ENCODE measurements around the gene MALRD1.

DNA sequence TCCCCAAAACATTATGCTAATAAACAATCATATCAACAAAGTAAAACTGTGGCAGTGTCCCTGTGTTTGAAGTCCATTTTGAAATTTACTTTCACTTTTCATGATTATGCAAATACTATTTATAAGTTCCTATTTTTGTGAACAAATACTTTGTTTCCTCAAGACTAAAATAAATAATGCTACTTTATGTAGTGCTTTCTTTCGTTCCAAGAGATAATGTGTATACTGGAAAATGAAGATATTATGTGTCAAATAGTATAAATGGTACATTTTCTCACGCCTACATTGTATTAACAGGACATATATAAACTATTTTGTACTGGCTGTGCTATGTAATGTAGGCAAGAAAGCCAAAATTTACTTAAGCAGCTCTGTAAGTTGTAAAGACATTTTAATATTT lies 136.3 kb downstream of the MALRD1 start:
- TF ChIP-seq EZH2 (IDR thresholded peaks at IDR 0.05; ENCODE audit: insufficient read depth, low read length) = no peak
- TF ChIP-seq, protein P1, sequence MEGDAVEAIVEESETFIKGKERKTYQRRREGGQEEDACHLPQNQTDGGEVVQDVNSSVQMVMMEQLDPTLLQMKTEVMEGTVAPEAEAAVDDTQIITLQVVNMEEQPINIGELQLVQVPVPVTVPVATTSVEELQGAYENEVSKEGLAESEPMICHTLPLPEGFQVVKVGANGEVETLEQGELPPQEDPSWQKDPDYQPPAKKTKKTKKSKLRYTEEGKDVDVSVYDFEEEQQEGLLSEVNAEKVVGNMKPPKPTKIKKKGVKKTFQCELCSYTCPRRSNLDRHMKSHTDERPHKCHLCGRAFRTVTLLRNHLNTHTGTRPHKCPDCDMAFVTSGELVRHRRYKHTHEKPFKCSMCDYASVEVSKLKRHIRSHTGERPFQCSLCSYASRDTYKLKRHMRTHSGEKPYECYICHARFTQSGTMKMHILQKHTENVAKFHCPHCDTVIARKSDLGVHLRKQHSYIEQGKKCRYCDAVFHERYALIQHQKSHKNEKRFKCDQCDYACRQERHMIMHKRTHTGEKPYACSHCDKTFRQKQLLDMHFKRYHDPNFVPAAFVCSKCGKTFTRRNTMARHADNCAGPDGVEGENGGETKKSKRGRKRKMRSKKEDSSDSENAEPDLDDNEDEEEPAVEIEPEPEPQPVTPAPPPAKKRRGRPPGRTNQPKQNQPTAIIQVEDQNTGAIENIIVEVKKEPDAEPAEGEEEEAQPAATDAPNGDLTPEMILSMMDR (IDR thresholded peaks at IDR 0.05; ENCODE audit: insufficient read depth, low read depth, low read length) = no peak
